Fibroblast of skin of right quadriceps (primary cell): Measurements from ENCODE around the gene PXMP2.
"Not testable (repeated sequence)": the region's sequence is repeated elsewhere in the genome, so short reads cannot be mapped to it uniquely, and the experiment has no call there.

Source experiments
- DNase-seq: peaks from one replicate; pipeline ENCODE4 v3.0.0-alpha.2; 2013

The PXMP2 gene

DNA sequence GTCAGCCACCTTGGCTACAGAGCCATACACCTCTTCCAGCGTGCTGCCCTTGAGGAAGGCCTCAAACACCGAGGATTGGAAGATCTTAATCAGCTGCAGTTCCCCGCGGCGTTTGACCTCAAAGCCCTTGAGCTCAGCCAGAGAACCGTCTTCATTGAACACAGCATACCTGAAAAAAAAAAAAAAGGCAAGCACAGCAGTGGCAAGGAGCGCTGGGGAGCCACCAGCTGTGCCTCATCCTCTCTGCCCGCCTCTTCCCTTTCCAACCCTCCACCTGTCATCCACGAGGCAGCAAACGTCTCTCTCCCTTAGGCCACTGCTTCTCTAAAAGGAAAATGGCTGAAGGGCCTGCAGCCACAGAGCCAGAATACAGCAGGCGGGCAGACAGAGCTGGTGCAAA is 26.4 kb upstream of the PXMP2 start:
- no peak for DNase-seq

GRCh38 chr12:132661972-132662371 is 25.4 kb upstream of the PXMP2 start:
- DNase-seq, result no peak

DNA sequence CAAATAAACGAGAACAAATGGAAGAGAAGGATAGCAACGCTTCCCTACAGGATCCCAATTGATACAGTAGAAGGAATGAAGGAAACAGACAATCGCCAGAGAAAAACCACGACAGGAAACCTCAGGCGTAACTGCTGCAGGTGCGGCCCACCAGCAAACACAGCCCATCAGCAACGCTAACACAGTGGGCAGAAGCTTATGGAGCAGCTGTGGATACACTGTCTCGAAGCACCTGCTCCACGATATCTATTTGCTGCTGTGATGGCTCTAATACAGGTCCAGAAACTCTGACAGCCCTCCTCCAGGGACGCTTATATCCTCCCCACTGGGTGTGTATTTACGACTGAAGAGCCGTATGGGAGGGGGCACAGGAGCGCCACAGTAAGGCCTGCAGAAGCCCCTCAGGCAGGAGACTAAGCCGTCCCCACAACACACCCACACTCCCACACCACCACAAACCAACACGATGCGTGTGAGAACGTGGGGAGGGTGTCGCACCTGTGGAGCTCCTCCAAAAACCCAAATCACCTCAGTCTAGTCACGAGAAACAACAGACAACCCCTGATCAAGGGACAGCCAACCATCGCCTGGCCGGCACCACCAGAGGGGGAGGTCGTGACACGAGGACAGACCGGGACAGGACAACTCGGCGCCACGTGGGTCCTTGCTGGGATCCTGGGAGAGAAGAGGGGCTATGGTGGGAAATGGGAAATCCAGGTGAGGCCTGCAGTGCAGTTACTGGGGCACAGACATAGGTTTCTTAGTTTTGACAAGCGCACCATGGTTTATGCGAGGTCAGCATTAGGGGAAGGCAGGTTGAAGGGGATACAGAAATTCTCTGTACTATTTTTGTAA is 24.3 kb upstream of the PXMP2 start:
- DNase-seq, result no peak

- no peak for DNase-seq
Observed at GRCh38 chr12:132664206-132665148, 22.9 kb upstream of the PXMP2 start.

DNA sequence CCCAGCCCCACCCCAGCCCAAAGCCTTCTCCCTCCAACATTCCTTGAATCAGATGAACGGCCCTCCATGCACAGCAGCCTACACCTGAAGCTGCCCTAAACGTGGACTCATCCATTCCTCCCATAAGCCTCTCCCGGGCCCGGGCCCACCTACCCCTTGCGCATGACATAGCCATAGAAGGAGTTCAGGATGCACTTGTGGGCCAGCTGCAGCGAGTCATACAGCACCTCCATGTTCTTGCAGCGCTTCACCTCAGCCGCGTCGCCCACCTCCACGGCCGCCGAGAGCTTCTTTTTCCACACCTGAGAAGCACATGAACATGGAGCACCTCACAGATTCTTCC is 22.3 kb upstream of the PXMP2 start:
- no peak for DNase-seq

DNA sequence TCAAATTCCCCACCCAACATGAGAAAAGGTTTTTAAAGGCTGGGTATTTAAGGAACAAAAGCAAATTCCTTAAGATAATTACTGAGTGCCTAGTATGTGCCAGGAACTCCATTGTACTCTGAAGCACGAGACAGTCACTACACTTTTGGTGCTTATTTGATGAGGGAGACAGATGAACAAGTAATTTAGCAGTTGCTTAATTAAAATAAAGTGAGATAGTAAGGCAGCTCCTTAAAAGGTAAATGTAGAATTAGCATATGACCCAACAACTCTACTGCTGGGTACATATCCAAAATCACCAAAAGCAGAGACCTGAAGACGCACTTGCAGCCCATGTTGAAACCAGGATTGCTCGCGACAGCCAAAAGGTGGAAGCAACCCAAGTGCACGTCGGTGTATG is 21.6 kb upstream of the PXMP2 start:
- no peak for DNase-seq

GRCh38 chr12:132668191-132669088 is 18.9 kb upstream of the PXMP2 start:
- DNase-seq, result no peak

GRCh38 chr12:132669166-132669879 is 18.1 kb upstream of the PXMP2 start:
- DNase-seq, result no peak

GRCh38 chr12:132672116-132672515 is 15.3 kb upstream of the PXMP2 start:
- DNase-seq, result no peak

GRCh38 chr12:132672678-132673077 is 14.7 kb upstream of the PXMP2 start:
- DNase-seq, result no peak

DNA sequence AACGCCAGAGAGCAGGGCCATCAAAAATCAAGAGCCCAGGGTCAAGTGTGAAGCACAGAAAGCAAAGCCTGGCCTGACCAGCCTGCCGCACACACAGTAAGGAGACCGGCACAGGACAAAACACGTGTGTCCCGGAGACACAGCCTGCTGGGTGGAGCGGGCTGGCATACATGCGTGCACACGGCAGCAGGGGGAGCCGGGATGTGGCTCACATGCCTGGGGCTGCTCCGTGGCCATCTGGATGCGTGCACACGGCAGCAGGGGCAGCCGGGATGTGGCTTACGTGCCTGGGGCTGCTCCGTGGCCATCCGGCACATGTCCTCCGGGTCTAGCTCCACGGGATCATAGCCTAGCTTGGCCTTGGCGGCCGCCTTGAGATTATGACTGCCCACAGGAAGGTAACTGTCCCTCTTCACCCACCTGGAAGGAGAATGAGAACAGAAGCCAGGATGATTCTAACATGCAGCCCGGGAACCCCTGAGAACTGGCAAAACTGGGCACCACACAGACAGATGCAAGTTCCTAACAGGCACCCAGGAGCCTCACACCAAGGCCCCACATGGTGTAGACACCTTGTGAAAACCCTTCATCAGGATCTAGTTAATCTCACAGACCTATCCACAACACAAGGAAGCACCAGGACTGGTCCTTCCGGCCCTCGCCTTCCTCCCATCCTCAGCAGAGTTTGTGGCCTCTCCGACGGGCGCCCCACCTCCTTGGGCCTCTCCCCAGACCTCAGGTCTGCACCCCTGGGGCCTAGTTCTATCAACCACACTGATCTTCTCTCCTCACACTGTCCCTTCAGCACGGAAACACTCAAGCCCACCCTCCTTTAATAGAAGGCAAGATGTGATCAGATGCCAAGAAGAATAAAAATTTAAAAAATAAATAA is 13.9 kb upstream of the PXMP2 start:
- DNase-seq, result no peak

- no peak for DNase-seq
Observed at GRCh38 chr12:132674561-132674960, 12.8 kb upstream of the PXMP2 start.

GRCh38 chr12:132675757-132676432 is 11.5 kb upstream of the PXMP2 start:
- DNase-seq, result no peak

DNA sequence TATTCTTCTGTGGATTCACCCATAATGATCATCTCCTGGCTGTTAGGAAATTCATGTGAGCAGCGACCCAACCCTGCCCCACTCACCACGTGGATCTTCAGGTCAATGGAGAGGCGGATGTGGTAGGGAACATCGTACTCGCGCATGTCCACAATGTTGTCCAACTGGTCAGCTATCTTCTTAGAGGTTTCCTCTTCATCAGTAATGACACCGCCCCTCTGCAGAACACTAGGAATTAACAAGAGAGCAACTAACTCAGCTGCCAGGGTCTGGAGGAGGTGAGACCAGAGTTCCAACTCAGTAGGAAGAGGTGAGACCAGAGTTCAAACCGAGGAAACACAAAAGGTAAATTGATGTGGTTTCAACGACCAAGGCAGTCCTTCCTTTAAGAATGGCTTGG is 9.9 kb upstream of the PXMP2 start:
- DNase-seq, result no peak

GRCh38 chr12:132685400-132685799 is 2.0 kb upstream of the PXMP2 start:
- DNase-seq, result no peak

DNA sequence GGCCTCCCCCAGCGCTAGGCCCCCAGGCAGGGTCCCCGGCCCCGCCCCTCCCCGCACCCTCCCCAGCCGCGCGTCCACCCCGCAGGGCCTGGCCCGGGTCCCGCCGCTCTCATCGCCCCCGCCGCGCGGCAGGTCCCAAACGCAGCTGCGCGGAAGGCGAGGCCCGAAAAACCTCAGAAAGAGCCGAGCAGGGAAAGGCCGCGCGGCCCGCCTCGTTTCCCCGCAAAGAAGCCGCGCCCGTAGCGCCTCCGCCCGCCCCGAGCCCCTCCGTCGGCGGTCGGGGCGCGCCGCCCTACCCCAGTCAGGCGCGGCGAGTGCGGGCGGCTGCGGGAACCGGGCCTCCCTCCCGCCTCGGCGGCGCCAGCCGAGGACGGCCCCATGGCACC is 569 bp upstream of the PXMP2 start:
- DNase-seq, result no peak

DNA sequence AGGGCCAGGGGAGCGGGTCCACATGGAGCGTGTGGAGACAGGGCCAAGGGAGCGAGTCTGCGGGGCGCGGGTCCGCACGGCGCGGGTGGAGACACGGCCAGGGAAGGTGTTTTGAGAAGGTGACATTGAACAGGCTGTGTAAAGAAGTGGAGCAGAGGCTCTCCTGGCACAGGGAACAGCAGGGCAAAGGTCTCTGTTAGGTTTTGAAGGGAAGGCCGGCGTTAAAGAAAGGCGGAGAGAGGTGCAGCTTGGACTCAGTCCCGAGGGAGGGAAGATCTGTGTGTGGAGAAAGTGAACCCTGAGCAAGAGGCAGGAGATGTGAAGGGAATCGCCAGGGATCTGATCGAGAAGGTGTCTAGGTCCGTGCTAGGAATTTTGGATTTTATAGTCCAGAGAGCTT is 1.8 kb downstream of the PXMP2 start:
- no peak for DNase-seq

DNA sequence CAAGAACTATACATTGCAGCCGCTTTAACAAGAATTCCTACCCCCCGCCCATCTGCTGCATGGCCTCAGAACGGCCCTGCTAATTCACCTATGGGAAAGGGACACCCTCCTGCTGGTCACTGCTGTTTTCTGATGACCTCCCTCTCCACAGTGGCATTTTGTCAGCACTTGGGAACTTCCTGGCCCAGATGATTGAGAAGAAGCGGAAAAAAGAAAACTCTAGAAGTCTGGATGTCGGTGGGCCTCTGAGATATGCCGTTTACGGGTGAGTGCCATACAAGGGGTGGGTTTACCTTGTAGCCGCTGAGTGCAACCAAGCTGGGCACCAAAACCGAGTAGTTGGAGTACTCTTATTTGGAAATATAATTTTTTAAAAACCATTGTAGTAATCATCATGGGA is 2.7 kb downstream of the PXMP2 start:
- DNase-seq, result no peak

DNA sequence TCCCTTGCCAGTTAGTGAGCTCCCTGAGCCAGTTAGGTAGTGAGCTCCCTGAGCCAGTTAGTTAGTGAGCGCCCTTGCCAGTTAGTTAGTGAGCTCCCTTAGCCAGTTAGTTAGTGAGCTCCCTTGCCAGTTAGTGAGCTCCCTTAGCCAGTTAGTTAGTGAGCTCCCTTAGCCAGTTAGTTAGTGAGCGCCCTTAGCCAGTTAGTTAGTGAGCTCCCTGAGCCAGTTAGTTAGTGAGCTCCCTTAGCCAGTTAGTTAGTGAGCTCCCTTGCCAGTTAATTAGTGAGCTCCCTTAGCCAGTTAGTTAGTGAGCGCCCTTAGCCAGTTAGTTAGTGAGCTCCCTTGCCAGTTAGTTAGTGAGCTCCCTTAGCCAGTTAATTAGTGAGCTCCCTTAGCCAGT is 4.6 kb downstream of the PXMP2 start:
- not testable (repeated sequence) for DNase-seq

DNA sequence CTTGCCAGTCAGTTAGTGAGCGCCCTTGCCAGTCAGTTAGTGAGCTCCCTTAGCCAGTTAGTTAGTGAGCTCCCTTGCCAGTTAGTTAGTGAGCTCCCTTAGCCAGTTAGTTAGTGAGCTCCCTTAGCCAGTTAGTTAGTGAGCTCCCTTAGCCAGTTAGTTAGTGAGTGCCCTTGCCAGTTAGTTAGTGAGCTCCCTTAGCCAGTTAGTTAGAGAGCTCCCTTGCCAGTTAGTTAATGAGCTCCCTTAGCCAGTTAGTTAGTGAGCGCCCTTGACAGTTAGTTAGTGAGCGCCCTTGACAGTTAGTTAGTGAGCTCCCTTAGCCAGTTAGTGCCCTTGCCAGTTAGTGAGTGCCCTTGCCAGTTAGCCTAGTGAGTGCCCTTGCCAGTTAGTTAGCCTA is 7.5 kb downstream of the PXMP2 start:
- not testable (repeated sequence) for DNase-seq

GRCh38 chr12:132695431-132695830 is 8.0 kb downstream of the PXMP2 start:
- no peak for DNase-seq
